Immature natural killer cell (primary cell): ENCODE results near the gene NOS1AP. TPM values are rescaled to one million over a fixed set of nuclear protein-coding genes. Genes with fewer than 3 reads are reported as not detected.

Source experiments
- DNase-seq, 3 donors: peaks; one replicate each; pipeline ENCODE4 v3.0.0; 2022; ENCODE audit warnings: mixed read lengths in 1 of 3
- H3K27ac Mint-ChIP-seq, 6 donors: one replicate each; pipeline ENCODE4 v1.8.0; 2020; ENCODE audit warnings: mixed read lengths in 6 of 6, mild to moderate bottlenecking in 5 of 6, inconsistent platforms in 4 of 6, moderate library complexity in 3 of 6
- H3K27me3 Mint-ChIP-seq, 3 donors: one replicate each; pipeline ENCODE4 v1.8.0; 2020 to 2021; ENCODE audit warnings: low read depth in 3 of 3, mild to moderate bottlenecking in 3 of 3, mixed read lengths in 3 of 3, moderate library complexity in 3 of 3, inconsistent platforms in 1 of 3
- H3K36me3 Mint-ChIP-seq, 3 donors: one replicate each; pipeline ENCODE4 v1.8.0; 2020; ENCODE audit warnings: mixed read lengths in 3 of 3, inconsistent platforms in 2 of 3, mild to moderate bottlenecking in 2 of 3
- H3K4me1 Mint-ChIP-seq, 2 donors: one replicate each; pipeline ENCODE4 v1.8.0; 2020; ENCODE audit warnings: inconsistent platforms in 2 of 2, mild to moderate bottlenecking in 2 of 2, mixed read lengths in 2 of 2, moderate library complexity in 1 of 2
- H3K4me3 Mint-ChIP-seq, 5 donors: one replicate each; pipeline ENCODE4 v1.8.0; 2020; ENCODE audit warnings: mild to moderate bottlenecking in 5 of 5, mixed read lengths in 5 of 5, inconsistent platforms in 3 of 5, moderate library complexity in 3 of 5
- H3K9me3 Mint-ChIP-seq, 6 donors: one replicate each; pipeline ENCODE4 v1.8.0; 2020; ENCODE audit warnings: mild to moderate bottlenecking in 6 of 6, mixed read lengths in 6 of 6, inconsistent platforms in 4 of 6, moderate library complexity in 3 of 6
- polyA plus RNA-seq, 3 donors: library from polyadenylated mRNA; unstranded; fragments of 300-500 nt; fragmentation: Illumina TruSeq; gene quantifications; one replicate each; pipeline ENCODE4 v1.2.3, GENCODE V29; 2021

The NOS1AP gene
- polyA plus RNA-seq, 3 donors from 2014 or later, result not detected

DNA sequence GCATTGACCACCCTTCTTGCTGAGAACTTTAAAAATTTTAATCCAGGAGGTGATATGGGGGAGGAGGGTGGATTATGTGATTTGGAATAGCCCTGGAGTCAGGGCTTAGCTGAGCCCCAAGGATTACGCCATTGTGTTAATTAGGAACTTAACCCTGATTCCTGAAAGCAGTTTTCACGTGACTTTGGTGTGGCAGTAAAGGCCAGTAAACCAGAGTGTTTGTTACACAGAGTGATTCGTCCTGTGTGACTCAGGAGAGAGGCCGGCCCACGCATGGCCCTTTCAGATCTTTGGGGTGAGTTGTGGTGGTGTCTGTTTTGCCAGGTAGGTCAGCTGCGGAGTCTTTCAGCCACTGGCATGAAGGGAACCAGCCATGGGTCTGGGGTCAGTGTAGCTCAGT is 107.6 kb downstream of the NOS1AP start:
- H3K9me3 Mint-ChIP-seq, result no peaks in the 10 kb centered on the region
- DNase-seq, result no peak
- no peaks in the 10 kb centered on the region for H3K36me3 Mint-ChIP-seq
- H3K4me1 Mint-ChIP-seq, result no peaks in the 10 kb centered on the region
- H3K27ac Mint-ChIP-seq, result no peak overlapping the region
- no peak overlapping the region for H3K4me3 Mint-ChIP-seq
- H3K27me3 Mint-ChIP-seq, result peaks cover 2 to 7% (median 4%) of the 10 kb centered on the region in 3 donors

DNA sequence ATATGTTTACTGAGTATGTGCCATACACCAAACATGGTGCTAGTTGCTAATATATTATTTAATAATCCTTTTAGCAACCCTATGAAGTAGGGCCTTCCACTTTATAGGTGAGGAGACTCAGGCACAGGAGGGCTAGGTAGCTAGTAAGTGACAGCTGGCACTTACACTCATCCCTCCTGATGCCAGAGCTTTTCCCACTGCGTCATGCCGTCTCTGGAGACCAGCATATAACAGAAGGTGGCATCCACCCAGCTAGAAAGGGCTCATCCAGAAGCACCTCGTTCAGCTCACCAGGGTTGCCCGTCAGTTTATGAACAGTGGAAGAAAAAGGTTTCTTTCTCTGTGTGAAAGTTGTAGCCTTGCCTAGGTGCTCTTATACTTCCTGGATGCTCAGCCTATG is 108.9 kb downstream of the NOS1AP start:
- no peaks in the 10 kb centered on the region for H3K9me3 Mint-ChIP-seq
- no peak overlapping the region for H3K27ac Mint-ChIP-seq
- H3K27me3 Mint-ChIP-seq, result peaks cover 2 to 7% (median 4%) of the 10 kb centered on the region in 3 donors
- H3K36me3 Mint-ChIP-seq, result no peaks in the 10 kb centered on the region
- DNase-seq, result no peak
- no peak overlapping the region for H3K4me3 Mint-ChIP-seq
- H3K4me1 Mint-ChIP-seq, result no peaks in the 10 kb centered on the region

DNA sequence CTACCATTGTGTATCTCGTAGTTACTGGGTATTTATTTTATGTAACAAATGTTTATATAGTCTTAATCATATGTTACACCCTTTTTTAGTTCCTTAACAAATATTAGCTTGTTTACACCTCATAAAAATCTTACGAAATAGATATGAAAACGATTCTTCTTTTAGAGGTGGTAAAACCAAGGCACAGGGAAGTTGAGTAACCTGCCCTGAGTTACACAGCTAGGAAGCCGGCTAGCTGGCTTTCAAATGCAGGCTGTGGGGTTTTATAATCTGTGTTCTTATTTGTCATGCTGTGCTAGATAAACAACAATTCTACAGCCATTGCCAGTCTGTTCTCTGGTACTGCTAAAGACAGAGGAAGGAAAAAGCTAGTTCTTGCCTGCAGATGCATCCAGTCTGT is 109.6 kb downstream of the NOS1AP start:
- Mint-ChIP-seq H3K27ac (no peak overlapping the region), H3K4me1 (no peaks in the 10 kb centered on the region), H3K4me3 (no peak overlapping the region), H3K9me3 (no peaks in the 10 kb centered on the region), H3K27me3 (peaks cover 2 to 7% (median 4%) of the 10 kb centered on the region in 3 donors), H3K36me3 (no peaks in the 10 kb centered on the region)
- DNase-seq, result no peak

DNA sequence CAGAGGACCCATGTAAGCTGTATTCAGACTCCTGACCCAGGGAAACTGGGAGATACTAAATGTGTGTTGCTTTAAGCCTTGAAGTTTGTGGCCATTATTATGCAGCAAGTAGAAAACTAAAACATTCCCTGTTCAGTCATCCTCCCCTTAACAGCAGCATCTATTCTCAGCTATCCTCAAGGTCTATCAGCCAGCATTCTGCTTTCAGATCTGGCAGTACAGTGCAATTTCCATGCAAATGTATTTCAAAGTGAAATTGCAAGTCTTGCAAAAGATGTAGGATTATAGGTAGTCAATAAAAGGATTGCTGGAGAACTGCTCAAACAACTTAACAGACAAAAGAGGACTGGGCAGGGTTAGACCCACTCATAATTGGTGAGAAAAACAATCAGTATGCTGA is 111.3 kb downstream of the NOS1AP start:
- no peak for DNase-seq
- H3K36me3 Mint-ChIP-seq, result no peaks in the 10 kb centered on the region

DNA sequence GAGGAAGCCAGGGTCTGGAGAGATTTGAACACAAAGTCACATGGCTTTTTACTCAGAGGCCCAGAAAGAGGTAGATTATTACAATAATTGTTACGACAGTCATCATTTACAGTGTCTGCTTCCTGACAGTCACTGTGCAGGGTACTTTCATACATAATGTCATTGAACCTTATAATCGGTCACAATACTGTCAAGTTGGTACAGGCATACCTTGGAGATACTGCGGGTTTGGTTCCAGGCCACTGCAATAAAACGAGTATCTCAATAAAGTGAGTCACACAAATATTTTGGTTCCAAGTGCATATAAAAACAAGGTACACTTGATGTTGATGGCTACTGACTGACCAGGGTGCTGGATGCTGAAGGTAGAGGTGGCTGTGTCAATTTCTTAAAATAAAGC is 112.6 kb downstream of the NOS1AP start:
- DNase-seq, result no peak
- Mint-ChIP-seq H3K4me3 (no peak overlapping the region), H3K36me3 (no peaks in the 10 kb centered on the region), H3K9me3 (peaks cover 0 to 5% (median 0%) of the 10 kb centered on the region in 6 donors), H3K4me1 (no peaks in the 10 kb centered on the region), H3K27ac (no peak overlapping the region), H3K27me3 (peaks cover 2 to 7% (median 3%) of the 10 kb centered on the region in 3 donors)

More for the DNA sequence above, 111.3 kb downstream of the NOS1AP start:
- Mint-ChIP-seq H3K27ac (no peak overlapping the region), H3K9me3 (no peaks in the 10 kb centered on the region), H3K27me3 (peaks cover 2 to 9% (median 5%) of the 10 kb centered on the region in 3 donors), H3K4me3 (no peak overlapping the region), H3K4me1 (no peaks in the 10 kb centered on the region)

DNA sequence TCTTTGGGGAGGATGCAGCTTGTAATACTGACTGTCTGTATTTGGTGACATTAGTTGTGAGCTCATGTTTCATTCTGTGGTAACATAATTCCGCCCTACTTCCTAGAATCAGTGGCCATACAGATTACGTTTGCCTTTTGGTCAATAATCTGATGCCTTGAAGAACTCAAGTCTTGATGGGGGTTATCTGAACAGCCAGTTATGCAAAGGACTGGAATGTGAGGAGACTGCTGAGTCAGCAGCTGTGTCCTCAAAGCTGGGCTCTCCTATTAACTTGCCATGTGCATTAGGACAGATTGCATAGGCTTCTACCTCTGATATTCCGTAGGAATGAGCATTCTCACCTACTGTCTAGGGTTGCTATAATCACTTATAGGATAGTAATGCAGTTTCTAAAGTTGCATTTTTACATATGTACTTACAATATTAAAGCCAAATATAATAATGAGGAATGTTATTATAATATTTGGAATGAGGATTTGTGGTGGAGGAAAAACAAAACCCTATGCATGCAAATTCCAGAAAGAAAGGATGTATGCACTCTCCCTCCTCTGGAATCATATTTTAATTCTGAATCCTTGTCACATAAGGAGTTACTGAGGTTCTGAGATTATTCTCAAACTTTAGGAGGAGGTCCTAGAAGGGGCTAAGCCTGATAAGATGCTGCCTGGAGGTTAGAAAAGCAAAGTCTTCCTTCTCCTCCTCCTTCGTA is 116.0 kb downstream of the NOS1AP start:
- Mint-ChIP-seq H3K9me3 (peaks cover 0 to 5% (median 0%) of the 10 kb centered on the region in 6 donors), H3K27ac (no peak overlapping the region), H3K4me3 (no peak overlapping the region), H3K36me3 (no peaks in the 10 kb centered on the region), H3K27me3 (peaks cover 0 to 2% (median 2%) of the 10 kb centered on the region in 3 donors), H3K4me1 (no peaks in the 10 kb centered on the region)
- no peak for DNase-seq

DNA sequence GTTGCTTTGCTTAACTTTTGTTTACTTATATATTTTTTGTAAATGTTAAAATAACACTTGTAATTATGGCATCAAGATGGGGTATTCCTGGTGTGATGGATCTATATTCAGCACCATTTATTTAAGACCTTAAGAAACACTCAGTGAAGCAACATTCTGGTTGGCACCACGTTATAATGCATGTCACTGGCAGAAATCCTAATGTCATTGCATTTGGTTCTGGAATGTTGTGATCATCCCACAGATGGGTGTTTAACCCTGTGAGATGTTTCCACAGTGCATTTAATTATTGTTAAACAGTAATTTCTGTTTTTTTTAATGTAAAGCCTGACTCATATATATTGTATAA is 116.5 kb downstream of the NOS1AP start:
- Mint-ChIP-seq H3K4me1 (no peaks in the 10 kb centered on the region), H3K27ac (no peak overlapping the region), H3K9me3 (peaks cover 0 to 5% (median 0%) of the 10 kb centered on the region in 6 donors), H3K4me3 (no peak overlapping the region), H3K27me3 (peaks cover 2% of the 10 kb centered on the region in 3 donors), H3K36me3 (no peaks in the 10 kb centered on the region)
- DNase-seq, result no peak

DNA sequence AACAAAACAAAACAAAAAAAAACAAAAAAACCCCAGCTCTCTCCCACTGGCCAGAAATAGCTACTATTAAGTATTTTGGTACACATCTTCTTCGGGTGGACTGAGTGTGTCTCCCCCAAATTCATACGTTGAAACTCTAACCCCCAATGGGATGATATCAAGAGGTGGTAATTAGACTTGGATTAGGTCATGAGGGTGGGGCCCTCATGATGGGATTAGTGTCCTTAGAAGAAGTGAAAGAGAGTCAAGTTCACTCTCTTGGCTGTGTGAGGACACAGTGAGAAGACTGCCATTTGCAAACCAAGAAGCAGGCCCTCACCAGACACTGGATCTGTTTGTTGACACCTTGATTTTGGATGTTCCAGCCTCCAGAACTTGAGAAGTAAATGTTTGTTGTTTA is 116.9 kb downstream of the NOS1AP start:
- Mint-ChIP-seq H3K4me3 (no peak overlapping the region), H3K9me3 (peaks cover 0 to 5% (median 0%) of the 10 kb centered on the region in 6 donors), H3K27me3 (peaks cover 2 to 5% (median 2%) of the 10 kb centered on the region in 3 donors), H3K36me3 (no peaks in the 10 kb centered on the region), H3K4me1 (no peaks in the 10 kb centered on the region), H3K27ac (no peak overlapping the region)
- no peak for DNase-seq

DNA sequence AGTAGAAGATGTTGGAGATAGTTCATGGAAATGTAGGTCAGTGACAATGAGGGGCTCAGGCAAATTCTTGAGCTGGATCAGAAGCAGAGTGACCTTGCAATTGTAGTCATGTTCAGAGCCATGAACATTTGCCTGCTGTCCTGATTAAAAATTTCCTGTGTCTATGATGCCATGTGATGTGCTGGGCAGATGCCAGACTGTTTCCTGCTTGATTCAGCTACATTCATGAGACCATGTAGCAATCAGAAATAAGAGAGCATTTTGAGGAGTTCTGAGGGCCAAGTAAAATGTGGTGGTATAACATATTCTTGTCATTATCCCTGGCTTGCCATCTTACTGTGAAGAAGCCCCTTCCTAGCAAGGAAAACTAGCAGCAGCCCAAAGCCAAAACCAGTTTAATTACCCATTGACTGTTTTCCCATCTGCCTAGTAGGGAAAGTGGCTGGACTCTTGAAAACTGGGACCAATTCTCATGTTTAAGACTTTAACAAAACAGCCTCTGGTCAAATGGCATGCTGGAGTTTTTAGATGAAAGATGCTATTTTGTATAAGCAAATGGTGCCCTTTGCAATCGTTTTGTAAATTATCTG is 118.3 kb downstream of the NOS1AP start:
- no peak for DNase-seq
- no peaks in the 10 kb centered on the region for H3K4me1 Mint-ChIP-seq
- H3K36me3 Mint-ChIP-seq, result no peaks in the 10 kb centered on the region
- no peak overlapping the region for H3K27ac Mint-ChIP-seq
- peaks cover 0 to 5% (median 0%) of the 10 kb centered on the region in 6 donors for H3K9me3 Mint-ChIP-seq
- no peak overlapping the region for H3K4me3 Mint-ChIP-seq
- peaks cover 2 to 5% (median 2%) of the 10 kb centered on the region in 3 donors for H3K27me3 Mint-ChIP-seq

DNA sequence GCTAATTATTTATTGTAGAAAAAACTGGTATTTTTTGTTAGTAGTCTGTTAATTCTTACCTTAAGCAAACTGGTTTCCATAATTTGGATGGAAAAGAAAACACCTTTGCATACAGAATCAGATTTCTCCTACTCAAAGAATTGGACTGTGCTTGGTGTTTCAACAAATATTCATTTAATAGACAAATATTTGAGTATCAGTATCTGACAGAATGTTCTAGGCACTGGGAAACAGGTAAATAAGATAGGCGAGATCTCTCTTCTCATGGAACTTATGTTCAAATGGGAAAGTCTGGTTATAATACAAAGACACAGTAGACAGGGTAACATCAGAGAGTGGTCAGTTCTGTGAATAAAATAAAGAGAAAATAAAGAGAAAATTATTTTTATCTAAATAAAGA is 119.9 kb downstream of the NOS1AP start:
- H3K27ac Mint-ChIP-seq, result no peak overlapping the region
- no peak overlapping the region for H3K4me3 Mint-ChIP-seq
- H3K36me3 Mint-ChIP-seq, result no peaks in the 10 kb centered on the region
- H3K4me1 Mint-ChIP-seq, result no peaks in the 10 kb centered on the region
- DNase-seq, result no peak
- H3K9me3 Mint-ChIP-seq, result peaks cover 0 to 5% (median 0%) of the 10 kb centered on the region in 6 donors
- H3K27me3 Mint-ChIP-seq, result peaks cover under 1 to 5% (median 2%) of the 10 kb centered on the region in 3 donors

DNA sequence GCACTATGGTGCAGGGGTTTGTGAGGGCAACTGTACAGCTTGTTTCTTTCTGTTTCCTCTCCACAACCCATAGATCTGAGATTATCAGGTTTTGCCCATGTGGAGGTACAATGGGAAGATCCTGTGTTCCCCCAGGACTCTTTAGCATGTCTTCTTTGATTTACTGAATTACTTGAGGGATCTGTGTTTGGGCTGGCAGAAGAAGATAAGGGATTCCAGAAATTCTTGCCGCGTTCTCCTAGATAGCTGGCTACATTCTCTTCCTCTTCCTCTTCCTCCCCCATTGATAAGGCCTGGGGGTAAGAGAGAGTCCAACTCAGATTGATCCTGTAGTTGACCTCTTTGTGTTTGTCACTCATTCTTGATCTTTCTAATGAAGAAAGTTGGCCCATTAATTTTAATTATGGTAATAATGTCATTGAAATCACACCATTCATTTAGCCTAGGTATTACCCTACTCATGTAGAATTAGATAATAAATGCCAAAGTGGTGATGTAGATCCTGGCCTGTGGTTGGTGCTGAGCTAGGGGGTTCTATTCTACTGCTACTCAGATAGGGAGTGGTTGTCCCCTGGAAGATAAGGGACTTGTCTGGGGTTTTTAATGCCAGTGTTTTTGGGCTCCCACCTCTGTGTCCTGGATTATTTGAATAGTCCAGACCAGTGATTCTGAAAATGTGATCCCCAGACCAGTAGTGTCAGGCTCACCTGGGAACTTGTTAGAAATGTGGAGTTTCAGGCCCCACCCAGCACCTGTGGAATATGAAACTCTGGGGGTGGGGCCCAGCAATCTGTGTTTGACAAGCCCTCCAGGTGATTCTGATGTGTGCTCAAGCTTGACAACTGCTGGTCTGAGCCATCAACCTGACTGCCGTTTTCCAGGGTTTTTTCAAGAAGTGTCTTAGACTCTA is 122.2 kb downstream of the NOS1AP start:
- peaks cover 0 to under 1% (median 0%) of the 10 kb centered on the region in 6 donors for H3K9me3 Mint-ChIP-seq
- no peaks in the 10 kb centered on the region for H3K36me3 Mint-ChIP-seq
- no peak overlapping the region for H3K4me3 Mint-ChIP-seq
- no peak for DNase-seq
- no peak overlapping the region for H3K27ac Mint-ChIP-seq
- peaks cover 0 to 5% (median 1%) of the 10 kb centered on the region in 3 donors for H3K27me3 Mint-ChIP-seq
- no peaks in the 10 kb centered on the region for H3K4me1 Mint-ChIP-seq

DNA sequence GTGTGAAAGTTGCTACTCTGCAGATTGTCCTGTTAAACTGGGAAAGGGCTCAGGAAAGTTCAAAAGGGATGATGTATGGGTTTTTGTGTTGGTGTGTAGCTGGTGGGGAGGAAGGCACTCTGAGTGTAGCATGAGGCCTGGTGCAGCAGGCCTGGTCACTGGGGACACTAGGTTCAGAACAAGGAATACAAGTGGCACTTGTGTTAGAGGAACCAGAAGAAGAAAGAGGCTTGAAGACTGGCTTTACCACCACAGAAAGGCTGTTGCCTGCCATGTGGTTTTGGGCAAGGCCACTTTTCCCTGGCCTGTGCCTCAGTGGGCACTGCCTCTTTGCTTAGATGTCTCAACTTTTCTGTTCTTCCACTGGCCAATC is 122.8 kb downstream of the NOS1AP start:
- Mint-ChIP-seq H3K9me3 (no peaks in the 10 kb centered on the region), H3K36me3 (no peaks in the 10 kb centered on the region), H3K27me3 (peaks cover 0 to 6% (median 5%) of the 10 kb centered on the region in 3 donors), H3K27ac (no peak overlapping the region), H3K4me3 (no peak overlapping the region), H3K4me1 (no peaks in the 10 kb centered on the region)
- no peak for DNase-seq

DNA sequence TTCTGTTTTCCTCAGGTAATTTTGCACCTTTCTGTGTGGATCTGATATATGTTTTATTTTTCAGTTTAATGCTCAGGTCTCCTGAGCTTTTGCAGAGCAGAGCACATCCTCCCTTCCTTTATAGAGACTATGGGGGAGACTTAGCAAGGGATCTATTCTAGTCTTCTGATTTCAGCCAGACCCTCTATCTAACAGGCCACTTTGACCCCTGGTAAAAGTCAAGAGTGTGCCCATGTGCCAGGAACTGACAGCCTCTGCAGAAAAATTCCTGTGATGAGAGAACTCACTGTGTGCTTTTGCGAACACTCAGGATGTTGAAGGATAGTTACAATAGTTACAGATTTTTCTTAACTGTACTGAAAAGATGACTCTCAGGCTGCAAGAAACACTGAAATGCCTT is 123.3 kb downstream of the NOS1AP start:
- Mint-ChIP-seq H3K27me3 (peaks cover 0 to 8% (median 5%) of the 10 kb centered on the region in 3 donors), H3K27ac (no peak overlapping the region), H3K9me3 (no peaks in the 10 kb centered on the region), H3K36me3 (no peaks in the 10 kb centered on the region), H3K4me3 (no peak overlapping the region), H3K4me1 (no peaks in the 10 kb centered on the region)
- no peak for DNase-seq

DNA sequence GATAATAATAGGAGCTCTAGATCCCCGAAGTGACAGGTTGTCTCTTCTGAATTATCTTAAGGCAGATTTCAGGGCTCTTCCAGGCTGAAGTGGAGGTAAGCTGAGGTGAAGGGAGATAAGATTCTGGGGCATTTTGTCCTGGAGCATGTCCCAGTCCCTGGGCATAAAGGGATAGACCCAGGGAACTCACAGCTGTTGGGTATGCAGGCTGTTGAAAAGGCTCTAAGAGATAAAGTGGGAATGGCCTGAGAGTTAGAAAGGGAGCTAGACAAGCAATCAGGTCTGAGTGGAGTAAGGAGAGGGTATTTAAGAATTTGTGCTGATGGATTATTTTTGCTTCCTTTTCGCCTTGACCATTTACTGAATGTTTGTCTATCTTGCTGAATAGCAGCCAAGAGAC is 123.7 kb downstream of the NOS1AP start:
- no peaks in the 10 kb centered on the region for H3K36me3 Mint-ChIP-seq
- peaks cover 0 to 8% (median 5%) of the 10 kb centered on the region in 3 donors for H3K27me3 Mint-ChIP-seq
- no peak overlapping the region for H3K27ac Mint-ChIP-seq
- no peaks in the 10 kb centered on the region for H3K4me1 Mint-ChIP-seq
- H3K4me3 Mint-ChIP-seq, result no peak overlapping the region
- H3K9me3 Mint-ChIP-seq, result no peaks in the 10 kb centered on the region
- DNase-seq, result no peak
